Smooth muscle cell (in vitro differentiated cells): ENCODE measurements around the gene ZNF366. TPM values are rescaled to one million over a fixed set of nuclear protein-coding genes. Genes with fewer than 3 reads are reported as not detected.

Source experiments
- DNase-seq: peaks from one replicate; lab custom pipeline; 2025; ENCODE audit not compliant: unreplicated experiment; lab: John Stamatoyannopoulos, UW
- H2AFZ ChIP-seq: fragments of 200-600 bp; sonication (generic); 2 replicates; pipeline ENCODE4 v1.6.0; 2016; ENCODE audit warnings: antibody characterized with exemption, low read depth, mild to moderate bottlenecking
- H3F3A ChIP-seq: fragments of 200-600 bp; sonication (generic); 2 replicates; pipeline ENCODE4 v1.6.0; 2017; ENCODE audit warnings: antibody characterized with exemption, low read depth
- H3K27ac ChIP-seq: fragments of 200-600 bp; sonication (generic); 2 replicates; pipeline ENCODE4 v1.5.1; 2016; ENCODE audit warnings: low read depth, mild to moderate bottlenecking
- H3K27me3 ChIP-seq: fragments of 200-600 bp; sonication (generic); 2 replicates; pipeline ENCODE4 v1.6.1; 2016; ENCODE audit warnings: low read depth, mild to moderate bottlenecking
- H3K36me3 ChIP-seq: fragments of 200-600 bp; sonication (generic); 2 replicates; pipeline ENCODE4 v1.5.1; 2016; ENCODE audit warnings: low read depth
- H3K4me1 ChIP-seq: fragments of 200-600 bp; sonication (generic); 2 replicates; pipeline ENCODE4 v1.5.1; 2016; ENCODE audit warnings: low read depth
- H3K4me2 ChIP-seq: fragments of 200-600 bp; sonication (generic); 2 replicates; pipeline ENCODE4 v1.6.0; 2016; ENCODE audit warnings: mild to moderate bottlenecking
- H3K4me3 ChIP-seq: fragments of 200-600 bp; sonication (generic); 2 replicates; pipeline ENCODE4 v1.5.1; 2016; ENCODE audit warnings: mild to moderate bottlenecking
- H3K79me2 ChIP-seq: fragments of 200-600 bp; sonication (generic); 2 replicates; pipeline ENCODE4 v1.6.0; 2016; ENCODE audit warnings: low read depth, mild to moderate bottlenecking
- H3K9ac ChIP-seq: fragments of 200-600 bp; sonication (generic); 2 replicates; pipeline ENCODE4 v1.6.0; 2016; ENCODE audit warnings: low read depth
- H3K9me3 ChIP-seq: fragments of 200-600 bp; sonication (generic); replicated peaks from 2 replicates; pipeline ENCODE4 v1.5.1; 2016; ENCODE audit warnings: low read depth
- H4K20me1 ChIP-seq: fragments of 200-600 bp; sonication (generic); 2 replicates; pipeline ENCODE4 v1.6.0; 2016; ENCODE audit warnings: low read depth
- CTCF ChIP-seq: fragments of 200-600 bp; sonication (generic); IDR thresholded peaks from 2 replicates; pipeline ENCODE4 v1.5.1; 2017; ENCODE audit warnings: borderline replicate concordance, mild to moderate bottlenecking, antibody characterized with exemption; ENCODE audit not compliant: insufficient read depth, poor library complexity, severe bottlenecking
- WGBS: methylation state at CpG from one replicate; pipeline ENCODE4 v1.1.7; 2016; ENCODE audit warnings: low lambda C conversion rate; 5-methylcytosine and 5-hydroxymethylcytosine counted together
- polyA plus RNA-seq: library from polyadenylated mRNA; unstranded; fragments of >200 nt; fragmentation: Nextera tagmentation; extraction: Ambion mirVana; gene quantifications from 2 replicates; pipeline ENCODE4 v1.2.1, GENCODE V29; 2016
- total RNA-seq: library from RNA; depleted of rRNA; stranded (reverse); fragments of >200 nt; gene quantifications from 2 replicates; pipeline ENCODE4 v1.2.3, GENCODE V29; 2014

The ZNF366 gene
- total and polyA plus RNA-seq, 2 experiments from 2014 or later, result not detected

GRCh38 chr5:72412283-72413055 lies 94.7 kb downstream of the ZNF366 start:
- DNase-seq, result no peak
- H3K79me2 ChIP-seq, result no peaks in the 10 kb centered on the region

GRCh38 chr5:72410688-72411295 lies 96.4 kb downstream of the ZNF366 start:
- H3K9me3 ChIP-seq, result no peaks in the 10 kb centered on the region
- TF ChIP-seq CTCF, result no peak
- WGBS, result 73% methylated on average over 4 of the region's 4 CpGs
- H3K27ac ChIP-seq, result no peak overlapping the region
- H3K4me3 ChIP-seq, result no peak overlapping the region
- H3K36me3 ChIP-seq, result no peaks in the 10 kb centered on the region
- H3K4me2 ChIP-seq, result no peak overlapping the region
- no peaks in the 10 kb centered on the region for H3F3A ChIP-seq
- no peaks in the 10 kb centered on the region for H3K4me1 ChIP-seq
- no peak overlapping the region for H2AFZ ChIP-seq
- no peaks in the 10 kb centered on the region for H4K20me1 ChIP-seq
- no peaks in the 10 kb centered on the region for H3K27me3 ChIP-seq
- H3K9ac ChIP-seq, result no peak overlapping the region
- no peaks in the 10 kb centered on the region for H3K79me2 ChIP-seq
- no peak for DNase-seq

More at GRCh38 chr5:72412283-72413055, 94.7 kb downstream of the ZNF366 start:
- Histone ChIP-seq H2AFZ (no peak overlapping the region), H3K9me3 (no peaks in the 10 kb centered on the region), H4K20me1 (no peaks in the 10 kb centered on the region), H3K27ac (no peak overlapping the region), H3K4me1 (no peaks in the 10 kb centered on the region), H3F3A (no peaks in the 10 kb centered on the region), H3K4me3 (no peak overlapping the region), H3K4me2 (no peak overlapping the region), H3K36me3 (no peaks in the 10 kb centered on the region), H3K27me3 (no peaks in the 10 kb centered on the region), H3K9ac (no peak overlapping the region)
- TF ChIP-seq CTCF, result no peak
- WGBS, result 92% methylated on average over 4 of the region's 4 CpGs

GRCh38 chr5:72408603-72409002 lies 98.6 kb downstream of the ZNF366 start:
- Histone ChIP-seq H3K36me3 (no peaks in the 10 kb centered on the region), H4K20me1 (no peaks in the 10 kb centered on the region), H3K9me3 (no peaks in the 10 kb centered on the region), H3K27ac (no peak overlapping the region), H3K4me1 (no peaks in the 10 kb centered on the region), H3K79me2 (no peaks in the 10 kb centered on the region), H3K4me3 (no peak overlapping the region), H3F3A (no peaks in the 10 kb centered on the region), H3K27me3 (no peaks in the 10 kb centered on the region), H3K9ac (no peak overlapping the region), H2AFZ (peak overlapping the region; percentile 66), H3K4me2 (no peak overlapping the region)
- TF ChIP-seq CTCF, result no peak
- no peak for DNase-seq
- WGBS, result 56% methylated on average over 4 of the region's 4 CpGs
